WI38 (cell line): Measurements from ENCODE around the gene PARN.

Experiments used
- H3K4me3 ChIP-seq: 2 replicates; pipeline ENCODE4 v1.5.1; 2011; ENCODE audit warnings: low read depth, mild to moderate bottlenecking, control low read depth, low read length
- CTCF ChIP-seq: IDR thresholded peaks from 2 replicates; pipeline ENCODE4 v1.5.1; 2012; ENCODE audit warnings: low read depth, mild to moderate bottlenecking, control low read depth, low read length

The PARN gene

GRCh38 chr16:14609716-14610115 lies 20.3 kb downstream of the PARN start:
- H3K4me3 ChIP-seq, result no peak overlapping the region
- TF ChIP-seq CTCF, result no peak

GRCh38 chr16:14608604-14609003 lies 21.5 kb downstream of the PARN start:
- no peak overlapping the region for H3K4me3 ChIP-seq
- TF ChIP-seq CTCF, result no peak

GRCh38 chr16:14608111-14608566 lies 21.9 kb downstream of the PARN start:
- no peak for TF ChIP-seq CTCF

GRCh38 chr16:14606102-14606501 lies 24.0 kb downstream of the PARN start:
- no peak for TF ChIP-seq CTCF
- H3K4me3 ChIP-seq, result no peak overlapping the region

More at GRCh38 chr16:14608111-14608566, 21.9 kb downstream of the PARN start:
- no peak overlapping the region for H3K4me3 ChIP-seq

GRCh38 chr16:14602443-14602963 lies 27.6 kb downstream of the PARN start:
- H3K4me3 ChIP-seq, result no peak overlapping the region
- no peak for TF ChIP-seq CTCF

- H3K4me3 ChIP-seq, result no peak overlapping the region
- TF ChIP-seq CTCF, result no peak
Observed at GRCh38 chr16:14600164-14600563, 29.9 kb downstream of the PARN start.

GRCh38 chr16:14586637-14587305 lies 43.3 kb downstream of the PARN start:
- TF ChIP-seq CTCF, result no peak

More at GRCh38 chr16:14586637-14587305, 43.3 kb downstream of the PARN start:
- no peak overlapping the region for H3K4me3 ChIP-seq
